WTC11 (cell line): ENCODE data around the gene ZNF626. TPM values are rescaled to one million over a fixed set of nuclear protein-coding genes. Genes with fewer than 3 reads are reported as not detected.

Experiments
- ATAC-seq: fragments of 200-7000 bp; cut with Tn5 transposase; 2 replicates; pipeline ENCODE4 v1.10.0; 2021; ENCODE audit warnings: mild to moderate bottlenecking, moderate library complexity
- CTCF ChIA-PET: fragments of 300-600 bp; sonication (Branson Sonifier 250); formaldehyde crosslinking; loops from one replicate; lab custom pipeline; 2021; ENCODE audit warnings: antibody characterized with exemption; lab: Charles Lee
- POLR2A ChIA-PET: fragments of 350-600 bp; sonication (Branson Sonifier 250); formaldehyde crosslinking; loops from one replicate; lab custom pipeline; 2021; ENCODE audit warnings: antibody characterized with exemption; lab: Charles Lee
- DNase-seq: peaks from one replicate; pipeline ENCODE4 v3.0.0; 2021; ENCODE audit warnings: low spot score
- H3K27ac Mint-ChIP-seq: 2 replicates; pipeline ENCODE4 v1.8.0; 2021; ENCODE audit warnings: mixed read lengths
- H3K27me3 Mint-ChIP-seq: 2 replicates; pipeline ENCODE4 v1.8.0; 2021; ENCODE audit warnings: low read depth, mild to moderate bottlenecking, moderate library complexity, mixed read lengths
- H3K36me3 Mint-ChIP-seq: 2 replicates; pipeline ENCODE4 v1.8.0; 2021; ENCODE audit warnings: mixed read lengths
- H3K4me1 Mint-ChIP-seq: 2 replicates; pipeline ENCODE4 v1.8.0; 2022; ENCODE audit warnings: mixed read lengths
- H3K4me3 Mint-ChIP-seq: 2 replicates; pipeline ENCODE4 v1.8.0; 2021; ENCODE audit warnings: mild to moderate bottlenecking, moderate library complexity, mixed read lengths
- H3K9me3 Mint-ChIP-seq: 2 replicates; pipeline ENCODE4 v1.8.0; 2021; ENCODE audit warnings: mixed read lengths
- E2F1 ChIP-seq: sonication (generic); formaldehyde crosslinking; IDR thresholded peaks from 2 replicates; pipeline ENCODE4 v1.8.0; 2022; ENCODE audit warnings: mild to moderate bottlenecking, missing genetic modification reagents
- E2F5 ChIP-seq: sonication (generic); formaldehyde crosslinking; IDR thresholded peaks from 2 replicates; pipeline ENCODE4 v1.8.1; 2022; ENCODE audit warnings: mild to moderate bottlenecking, moderate library complexity, missing genetic modification reagents
- GABPB1 ChIP-seq: sonication (generic); formaldehyde crosslinking; IDR thresholded peaks from 2 replicates; pipeline ENCODE4 v1.8.1; 2023; ENCODE audit warnings: mild to moderate bottlenecking, missing genetic modification reagents
- HMGXB4 ChIP-seq: sonication (generic); formaldehyde crosslinking; IDR thresholded peaks from 2 replicates; pipeline ENCODE4 v1.8.1; 2023; ENCODE audit warnings: mild to moderate bottlenecking, moderate library complexity, missing genetic modification reagents
- NR2C2 ChIP-seq: sonication (generic); formaldehyde crosslinking; IDR thresholded peaks from 2 replicates; pipeline ENCODE4 v1.8.0; 2022; ENCODE audit warnings: mild to moderate bottlenecking, missing genetic modification reagents
- STAT6 ChIP-seq: sonication (generic); formaldehyde crosslinking; conservative IDR thresholded peaks from 2 replicates; pipeline ENCODE4 v1.8.1; 2023; ENCODE audit warnings: mild to moderate bottlenecking, low read depth, missing genetic modification reagents, moderate library complexity
- TP53 ChIP-seq: sonication (generic); formaldehyde crosslinking; IDR thresholded peaks from 2 replicates; pipeline ENCODE4 v1.8.1; 2023; ENCODE audit warnings: mild to moderate bottlenecking, missing genetic modification reagents
- USF1 ChIP-seq: sonication (generic); formaldehyde crosslinking; IDR thresholded peaks from 2 replicates; pipeline ENCODE4 v1.8.0; 2022; ENCODE audit warnings: mild to moderate bottlenecking, missing genetic modification reagents
- ZNF396 ChIP-seq: fragments of 250-450 bp; sonication (Bioruptor Pico); IDR thresholded peaks from 2 replicates; pipeline ENCODE4 v1.8.0; 2021; ENCODE audit warnings: mild to moderate bottlenecking, moderate library complexity, borderline replicate concordance
- ZNF416 ChIP-seq: fragments of 250-450 bp; sonication (Bioruptor Pico); IDR thresholded peaks from 2 replicates; pipeline ENCODE4 v1.9.0; 2021; ENCODE audit warnings: mild to moderate bottlenecking, inconsistent platforms
- total RNA-seq: library from RNA; stranded (reverse); gene quantifications from 3 replicates; pipeline ENCODE4 v1.2.3, GENCODE V29; 2021
- TF ChIP-seq, protein P1 (sequence below): sonication (generic); formaldehyde crosslinking; IDR thresholded peaks from 2 replicates; pipeline ENCODE4 v1.8.1; 2023; ENCODE audit warnings: mild to moderate bottlenecking, missing genetic modification reagents

Gene ZNF626
- total RNA-seq, 1 experiment from 2014 or later = 24.4 TPM

DNA sequence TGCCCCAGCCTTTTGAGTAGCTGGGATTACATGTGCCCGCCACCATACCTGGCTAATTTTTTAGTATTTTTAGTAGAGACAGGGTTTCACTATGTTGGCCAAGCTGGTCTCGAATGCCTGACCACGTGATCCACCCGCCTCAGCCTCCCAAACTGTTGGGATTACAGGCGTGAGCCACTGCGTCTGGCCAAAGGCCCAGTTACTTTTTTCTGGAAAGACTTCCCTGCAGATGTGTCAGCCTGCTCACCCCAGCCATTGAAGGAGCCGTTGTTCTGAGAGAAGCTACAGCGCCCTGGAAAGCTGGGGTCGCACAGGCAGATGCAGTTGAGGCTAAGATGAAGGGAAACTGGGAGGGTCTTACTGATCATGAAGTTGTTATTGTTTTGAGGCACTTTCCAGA is 7.9 kb upstream of the ZNF626 start (continued):
- no peak for TF ChIP-seq HMGXB4

DNA sequence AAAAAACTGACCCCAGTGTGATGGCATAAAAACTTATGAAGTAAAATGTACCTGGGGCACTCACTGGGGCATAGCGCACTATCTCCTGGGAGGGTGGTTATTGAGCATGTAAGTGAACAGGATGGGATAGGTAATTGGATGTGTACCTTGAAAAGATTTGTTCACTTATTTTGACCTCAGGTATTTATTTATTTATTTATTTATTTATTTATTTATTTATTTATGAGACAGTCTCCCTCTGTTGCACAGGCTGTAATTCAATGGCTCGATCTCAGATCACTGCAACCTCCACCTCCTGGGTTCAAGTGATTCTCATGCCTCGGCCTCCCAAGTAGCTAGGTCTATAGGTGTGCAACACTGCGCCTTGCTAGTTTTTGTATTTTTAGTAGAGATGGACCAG is 5.9 kb upstream of the ZNF626 start:
- Mint-ChIP-seq H3K4me3 (no peak overlapping the region), H3K27me3 (peaks cover 3% of the 10 kb centered on the region; the same call in 1 of the 2 replicates), H3K9me3 (no peaks in the 10 kb centered on the region), H3K27ac (no peak overlapping the region), H3K36me3 (no peaks in the 10 kb centered on the region), H3K4me1 (peaks cover 12% of the 10 kb centered on the region; the same call in 1 of the 2 replicates)
- ChIA-PET CTCF (interaction anchor here (0.9 kb wide), 1 partner anchor 109 kb away, joined by 3 read pairs; no protein-coding TSS in a partner anchor), POLR2A (interaction anchor here (0.7 kb wide), 1 partner anchor 274 kb away, joined by 4 read pairs; no protein-coding TSS in a partner anchor)
- no peak for DNase-seq
- ATAC-seq = no peak
- TF ChIP-seq TP53 (CRISPR knock-in tag) (no peak), ZNF396 (CRISPR knock-in tag) (no peak), USF1 (CRISPR knock-in tag) (no peak), NR2C2 (CRISPR knock-in tag) (no peak), ZNF416 (CRISPR knock-in tag) (no peak), E2F5 (no peak), STAT6 (CRISPR knock-in tag) (no peak), HMGXB4 (no peak), GABPB1 (CRISPR knock-in tag) (no peak), E2F1 (no peak)
- TF ChIP-seq, protein P1, sequence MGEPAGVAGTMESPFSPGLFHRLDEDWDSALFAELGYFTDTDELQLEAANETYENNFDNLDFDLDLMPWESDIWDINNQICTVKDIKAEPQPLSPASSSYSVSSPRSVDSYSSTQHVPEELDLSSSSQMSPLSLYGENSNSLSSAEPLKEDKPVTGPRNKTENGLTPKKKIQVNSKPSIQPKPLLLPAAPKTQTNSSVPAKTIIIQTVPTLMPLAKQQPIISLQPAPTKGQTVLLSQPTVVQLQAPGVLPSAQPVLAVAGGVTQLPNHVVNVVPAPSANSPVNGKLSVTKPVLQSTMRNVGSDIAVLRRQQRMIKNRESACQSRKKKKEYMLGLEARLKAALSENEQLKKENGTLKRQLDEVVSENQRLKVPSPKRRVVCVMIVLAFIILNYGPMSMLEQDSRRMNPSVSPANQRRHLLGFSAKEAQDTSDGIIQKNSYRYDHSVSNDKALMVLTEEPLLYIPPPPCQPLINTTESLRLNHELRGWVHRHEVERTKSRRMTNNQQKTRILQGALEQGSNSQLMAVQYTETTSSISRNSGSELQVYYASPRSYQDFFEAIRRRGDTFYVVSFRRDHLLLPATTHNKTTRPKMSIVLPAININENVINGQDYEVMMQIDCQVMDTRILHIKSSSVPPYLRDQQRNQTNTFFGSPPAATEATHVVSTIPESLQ (CRISPR knock-in tag) = no peak
